GM18870 (cell line): ENCODE measurements around the gene C2CD2.

Experiments used
- ATAC-seq: cut with Tn5 transposase; IDR thresholded peaks from one replicate; pipeline ENCODE4 v1.9.1; 2021; ENCODE audit warnings: moderate library complexity; ENCODE audit not compliant: unreplicated experiment

Gene C2CD2

GRCh38 chr21:41975391-41976272, 21.8 kb upstream of the C2CD2 start:
- ATAC-seq = no peak

GRCh38 chr21:41974752-41975053, 20.9 kb upstream of the C2CD2 start:
- ATAC-seq = no peak

GRCh38 chr21:41973861-41974751, 20.3 kb upstream of the C2CD2 start:
- no peak for ATAC-seq

- ATAC-seq = no peak
These were observed 19.6 kb upstream of the C2CD2 start for GRCh38 chr21:41973427-41973831.

GRCh38 chr21:41972511-41973205, 18.8 kb upstream of the C2CD2 start:
- ATAC-seq = no peak

- no peak for ATAC-seq
These were observed 18.1 kb upstream of the C2CD2 start for GRCh38 chr21:41971891-41972290.

GRCh38 chr21:41970751-41971653, 17.2 kb upstream of the C2CD2 start:
- no peak for ATAC-seq

GRCh38 chr21:41970106-41970391, 16.2 kb upstream of the C2CD2 start:
- ATAC-seq = no peak

GRCh38 chr21:41967708-41968107, 13.9 kb upstream of the C2CD2 start:
- ATAC-seq = no peak

- ATAC-seq = no peak
These were observed 13.2 kb upstream of the C2CD2 start for GRCh38 chr21:41966872-41967621.

GRCh38 chr21:41966041-41966833, 12.4 kb upstream of the C2CD2 start:
- no peak for ATAC-seq

- no peak for ATAC-seq
These were observed 11.7 kb upstream of the C2CD2 start for GRCh38 chr21:41965461-41966013.

- ATAC-seq = no peak
These were observed 11.2 kb upstream of the C2CD2 start for GRCh38 chr21:41965045-41965444.

- no peak for ATAC-seq
These were observed 10.4 kb upstream of the C2CD2 start for GRCh38 chr21:41964171-41964570.

GRCh38 chr21:41962425-41962966, 8.7 kb upstream of the C2CD2 start:
- no peak for ATAC-seq

GRCh38 chr21:41961753-41962152, 7.9 kb upstream of the C2CD2 start:
- no peak for ATAC-seq

- no peak for ATAC-seq
These were observed 7.5 kb upstream of the C2CD2 start for GRCh38 chr21:41961282-41961701.

- no peak for ATAC-seq
These were observed 6.6 kb upstream of the C2CD2 start for GRCh38 chr21:41960386-41960785.
